Suprapubic skin (tissue), 4 donors: ENCODE measurements around the gene DNLZ.

ENCODE experiments used
- POLR2A ChIP-seq, 2 donors: fragments of 450-650 bp; IDR thresholded peaks; one replicate each; pipeline ENCODE4 v1.6.1; 2017; ENCODE audit warnings: antibody characterized with exemption in 2 of 2, mild to moderate bottlenecking in 2 of 2, moderate library complexity in 2 of 2
- POLR2AphosphoS5 ChIP-seq, 3 donors: sonication (generic); formaldehyde crosslinking; IDR thresholded peaks; one replicate each; pipeline ENCODE4 v1.6.1; 2017; ENCODE audit warnings: antibody characterized with exemption in 3 of 3

DNA sequence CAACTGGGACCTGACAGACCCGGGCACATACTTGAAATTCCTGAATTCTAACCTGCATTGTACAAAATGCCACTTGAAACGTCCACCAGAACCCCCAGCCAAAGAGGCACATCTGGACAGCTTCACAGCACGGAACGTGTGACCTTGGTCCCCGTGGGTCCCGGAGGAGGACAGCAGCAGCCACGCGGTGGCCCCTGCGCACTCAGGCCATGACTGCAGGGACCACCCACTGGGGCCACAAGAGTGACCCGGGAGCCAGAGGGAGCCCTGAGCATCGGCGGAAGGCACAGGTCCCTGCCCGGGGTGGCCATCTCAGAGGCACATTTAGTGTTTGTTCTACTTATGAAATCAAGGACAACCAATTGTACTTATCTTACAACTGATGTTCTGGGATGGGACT lies 38.5 kb upstream of the DNLZ start:
- TF ChIP-seq POLR2A (IDR thresholded peaks at IDR 0.05) (no peak), POLR2AphosphoS5 (IDR thresholded peaks at IDR 0.05) (no peak)
